ENCODE data around the gene HSP90AA1. TPM values are rescaled to one million over a fixed set of nuclear protein-coding genes. Genes with fewer than 3 reads are reported as not detected.
"Not testable (repeated sequence)": the region's sequence is repeated elsewhere in the genome, so short reads cannot be mapped to it uniquely, and the experiment has no call there.

Gene HSP90AA1
- total and polyA plus RNA-seq, 5 donors from 2014 or later, result 331 to 653 (median 388) TPM

- peaks cover 0 to 4% (median 0%) of the 10 kb centered on the region in 7 donors for H3K9me3 Mint-ChIP-seq
- no peak for ATAC-seq (ENCODE audit: low read depth in 2 of 2)
- H3K36me3 ChIP-seq (ENCODE audit: control insufficient read depth, insufficient read depth, low read length), result peaks cover 57% of the 10 kb centered on the region
- no peak for DNase-seq
- no peaks in the 10 kb centered on the region for H3K27me3 Mint-ChIP-seq
- peak overlapping the region; percentile 97 to 100 (median 98) for H3K4me3 Mint-ChIP-seq
- H3K4me3 ChIP-seq (ENCODE audit: low read depth, low read length), result peak overlapping the region; percentile 96
- peaks cover 46% of the 10 kb centered on the region for H3K4me1 ChIP-seq (ENCODE audit: control insufficient read depth, insufficient read depth, low read length, poor library complexity, severe bottlenecking)
- peak overlapping the region; percentile 72 to 99 (median 98) for H3K27ac Mint-ChIP-seq
- H3K36me3 Mint-ChIP-seq, result peaks cover 60% of the 10 kb centered on the region
- H3K27ac ChIP-seq (ENCODE audit: insufficient read depth, low read length, poor library complexity, severe bottlenecking), result peak overlapping the region; percentile 98
- H3K27me3 ChIP-seq (ENCODE audit: control insufficient read depth, insufficient read depth, low read length), result no peaks in the 10 kb centered on the region
- no peaks in the 10 kb centered on the region for H3K9me3 ChIP-seq (ENCODE audit: control insufficient read depth in 2 of 2, low read length in 2 of 2)
- peaks cover 15 to 83% (median 60%) of the 10 kb centered on the region in 4 donors for H3K4me1 Mint-ChIP-seq
Measured at GRCh38 chr14:102084931-102085330, 1.9 kb downstream of the HSP90AA1 start.

- not testable (repeated sequence) for H3K27me3 Mint-ChIP-seq; H3K9me3 ChIP-seq (ENCODE audit: control insufficient read depth in 2 of 2, low read length in 2 of 2); H3K27me3 ChIP-seq (ENCODE audit: control insufficient read depth, insufficient read depth, low read length); DNase-seq; H3K9me3 Mint-ChIP-seq; ATAC-seq (ENCODE audit: low read depth in 2 of 2)
- H3K36me3 Mint-ChIP-seq, result peaks cover 63% of the 10 kb centered on the region
- Histone ChIP-seq H3K36me3 (ENCODE audit: control insufficient read depth, insufficient read depth, low read length) (peaks cover 61% of the 10 kb centered on the region), H3K4me1 (ENCODE audit: control insufficient read depth, insufficient read depth, low read length, poor library complexity, severe bottlenecking) (peaks cover 46% of the 10 kb centered on the region), H3K27ac (ENCODE audit: insufficient read depth, low read length, poor library complexity, severe bottlenecking) (peak overlapping the region; percentile 44), H3K4me3 (ENCODE audit: low read depth, low read length) (peak overlapping the region; percentile 96)
- peak overlapping the region; percentile 97 to 100 (median 98) for H3K4me3 Mint-ChIP-seq
- H3K4me1 Mint-ChIP-seq, result peaks cover 15 to 79% (median 59%) of the 10 kb centered on the region in 4 donors
- peak overlapping the region; percentile 72 to 99 (median 98) for H3K27ac Mint-ChIP-seq
Measured at GRCh38 chr14:102084522-102084921, 2.3 kb downstream of the HSP90AA1 start.

- Histone ChIP-seq H3K4me3 (ENCODE audit: low read depth, low read length) (no peak overlapping the region), H3K9me3 (ENCODE audit: control insufficient read depth in 2 of 2, low read length in 2 of 2) (no peaks in the 10 kb centered on the region)
Measured at GRCh38 chr14:102081231-102082080, 5.4 kb downstream of the HSP90AA1 start.

GRCh38 chr14:102080183-102081080 lies 6.4 kb downstream of the HSP90AA1 start:
- peaks cover 6 to 57% (median 46%) of the 10 kb centered on the region in 4 donors for H3K4me1 Mint-ChIP-seq
- peak overlapping the region; percentile 42 to 89 (median 60) for H3K27ac Mint-ChIP-seq
- Histone ChIP-seq H3K36me3 (ENCODE audit: control insufficient read depth, insufficient read depth, low read length) (peaks cover 61% of the 10 kb centered on the region), H3K4me3 (ENCODE audit: low read depth, low read length) (no peak overlapping the region), H3K4me1 (ENCODE audit: control insufficient read depth, insufficient read depth, low read length, poor library complexity, severe bottlenecking) (peaks cover 29% of the 10 kb centered on the region), H3K27ac (ENCODE audit: insufficient read depth, low read length, poor library complexity, severe bottlenecking) (no peak overlapping the region), H3K9me3 (ENCODE audit: control insufficient read depth in 2 of 2, low read length in 2 of 2) (no peaks in the 10 kb centered on the region), H3K27me3 (ENCODE audit: control insufficient read depth, insufficient read depth, low read length) (no peaks in the 10 kb centered on the region)
- no peaks in the 10 kb centered on the region for H3K9me3 Mint-ChIP-seq
- no peaks in the 10 kb centered on the region for H3K27me3 Mint-ChIP-seq
- H3K4me3 Mint-ChIP-seq, result peak overlapping the region in 1 of 4 donors; percentile 15
- ATAC-seq (ENCODE audit: low read depth in 2 of 2) (no peak), DNase-seq (no peak)
- peaks cover 63% of the 10 kb centered on the region for H3K36me3 Mint-ChIP-seq

More at GRCh38 chr14:102081231-102082080, 5.4 kb downstream of the HSP90AA1 start:
- no peaks in the 10 kb centered on the region for H3K27me3 ChIP-seq (ENCODE audit: control insufficient read depth, insufficient read depth, low read length)
- H3K27ac Mint-ChIP-seq, result peak overlapping the region in 2 of 3 donors; percentile 46 to 89
- no peak for DNase-seq
- H3K4me1 ChIP-seq (ENCODE audit: control insufficient read depth, insufficient read depth, low read length, poor library complexity, severe bottlenecking), result peaks cover 32% of the 10 kb centered on the region
- H3K36me3 ChIP-seq (ENCODE audit: control insufficient read depth, insufficient read depth, low read length), result peaks cover 62% of the 10 kb centered on the region
- H3K36me3 Mint-ChIP-seq, result peaks cover 73% of the 10 kb centered on the region
- H3K27me3 Mint-ChIP-seq, result no peaks in the 10 kb centered on the region
- ATAC-seq (ENCODE audit: low read depth in 2 of 2), result no peak
- peaks cover 15 to 66% (median 49%) of the 10 kb centered on the region in 4 donors for H3K4me1 Mint-ChIP-seq
- no peaks in the 10 kb centered on the region for H3K9me3 Mint-ChIP-seq
- no peak overlapping the region for H3K27ac ChIP-seq (ENCODE audit: insufficient read depth, low read length, poor library complexity, severe bottlenecking)
- H3K4me3 Mint-ChIP-seq, result peak overlapping the region in 2 of 4 donors; percentile 15 to 31

GRCh38 chr14:102079700-102079979 lies 7.2 kb downstream of the HSP90AA1 start:
- DNase-seq (no peak), ATAC-seq (ENCODE audit: low read depth in 2 of 2) (no peak)
- Mint-ChIP-seq H3K9me3 (no peaks in the 10 kb centered on the region), H3K36me3 (peaks cover 55% of the 10 kb centered on the region), H3K27me3 (no peaks in the 10 kb centered on the region), H3K4me3 (no peak overlapping the region), H3K4me1 (peaks cover 6 to 49% (median 38%) of the 10 kb centered on the region in 4 donors), H3K27ac (no peak overlapping the region)
- H3K27ac ChIP-seq (ENCODE audit: insufficient read depth, low read length, poor library complexity, severe bottlenecking), result no peak overlapping the region
- peaks cover 53% of the 10 kb centered on the region for H3K36me3 ChIP-seq (ENCODE audit: control insufficient read depth, insufficient read depth, low read length)
- peaks cover 21% of the 10 kb centered on the region for H3K4me1 ChIP-seq (ENCODE audit: control insufficient read depth, insufficient read depth, low read length, poor library complexity, severe bottlenecking)
- H3K4me3 ChIP-seq (ENCODE audit: low read depth, low read length), result no peak overlapping the region
- no peaks in the 10 kb centered on the region for H3K27me3 ChIP-seq (ENCODE audit: control insufficient read depth, insufficient read depth, low read length)
- H3K9me3 ChIP-seq (ENCODE audit: control insufficient read depth in 2 of 2, low read length in 2 of 2), result no peaks in the 10 kb centered on the region

- no peaks in the 10 kb centered on the region for H3K27me3 Mint-ChIP-seq
- peaks cover 54% of the 10 kb centered on the region for H3K36me3 Mint-ChIP-seq
- peak overlapping the region in 1 of 4 donors; percentile 60 for H3K4me3 Mint-ChIP-seq
- Histone ChIP-seq H3K36me3 (ENCODE audit: control insufficient read depth, insufficient read depth, low read length) (peaks cover 47% of the 10 kb centered on the region), H3K27me3 (ENCODE audit: control insufficient read depth, insufficient read depth, low read length) (no peaks in the 10 kb centered on the region), H3K4me1 (ENCODE audit: control insufficient read depth, insufficient read depth, low read length, poor library complexity, severe bottlenecking) (peaks cover 15% of the 10 kb centered on the region), H3K4me3 (ENCODE audit: low read depth, low read length) (no peak overlapping the region), H3K27ac (ENCODE audit: insufficient read depth, low read length, poor library complexity, severe bottlenecking) (no peak overlapping the region), H3K9me3 (ENCODE audit: control insufficient read depth in 2 of 2, low read length in 2 of 2) (no peaks in the 10 kb centered on the region)
- peaks cover 0 to 2% (median 0%) of the 10 kb centered on the region in 7 donors for H3K9me3 Mint-ChIP-seq
- peaks cover 6 to 43% (median 33%) of the 10 kb centered on the region in 4 donors for H3K4me1 Mint-ChIP-seq
- H3K27ac Mint-ChIP-seq, result no peak overlapping the region
- no peak for ATAC-seq (ENCODE audit: low read depth in 2 of 2)
- DNase-seq, result no peak
Measured at GRCh38 chr14:102078831-102079699, 7.8 kb downstream of the HSP90AA1 start.

GRCh38 chr14:102078361-102078791 lies 8.5 kb downstream of the HSP90AA1 start:
- not testable (repeated sequence) for H3K9me3 ChIP-seq (ENCODE audit: control insufficient read depth in 2 of 2, low read length in 2 of 2); H3K27ac ChIP-seq (ENCODE audit: insufficient read depth, low read length, poor library complexity, severe bottlenecking); H3K9me3 Mint-ChIP-seq; H3K4me3 ChIP-seq (ENCODE audit: low read depth, low read length); H3K27me3 ChIP-seq (ENCODE audit: control insufficient read depth, insufficient read depth, low read length); H3K4me1 ChIP-seq (ENCODE audit: control insufficient read depth, insufficient read depth, low read length, poor library complexity, severe bottlenecking); ATAC-seq (ENCODE audit: low read depth in 2 of 2); DNase-seq; H3K27me3 Mint-ChIP-seq
- Mint-ChIP-seq H3K4me3 (peak overlapping the region in 1 of 4 donors; percentile 60), H3K4me1 (peaks cover 6 to 36% (median 27%) of the 10 kb centered on the region in 4 donors), H3K36me3 (peaks cover 47% of the 10 kb centered on the region), H3K27ac (peak overlapping the region in 1 of 3 donors; percentile 82)
- H3K36me3 ChIP-seq (ENCODE audit: control insufficient read depth, insufficient read depth, low read length), result peaks cover 40% of the 10 kb centered on the region
